HepG2 (cell line): ENCODE data around the gene LCAT. TPM values are rescaled to one million over a fixed set of nuclear protein-coding genes. Genes with fewer than 3 reads are reported as not detected.

Experiments
- CENPT ChIP-seq: sonication (generic); formaldehyde crosslinking; IDR thresholded peaks from 2 replicates; pipeline ENCODE4 v1.8.0; 2022; ENCODE audit warnings: low read depth, mild to moderate bottlenecking, moderate library complexity, missing genetic modification reagents
- DR1 ChIP-seq: sonication (generic); formaldehyde crosslinking; IDR thresholded peaks from 2 replicates; pipeline ENCODE4 v1.8.0; 2021; ENCODE audit warnings: mild to moderate bottlenecking, missing genetic modification reagents, inconsistent platforms
- HMGA1 ChIP-seq: sonication (generic); formaldehyde crosslinking; conservative IDR thresholded peaks from 2 replicates; pipeline ENCODE4 v1.4.0; 2020; ENCODE audit warnings: missing genetic modification reagents
- KDM2A ChIP-seq: sonication (generic); formaldehyde crosslinking; IDR thresholded peaks from 2 replicates; pipeline ENCODE4 v1.4.0; 2020; ENCODE audit warnings: low read depth, missing genetic modification reagents, borderline replicate concordance
- MIER2 ChIP-seq: IDR thresholded peaks from 2 replicates; pipeline ENCODE4 v1.6.1; 2016; ENCODE audit warnings: missing biosample characterization, missing genetic modification reagents
- MXD4 ChIP-seq: IDR thresholded peaks from 2 replicates; pipeline ENCODE4 v1.6.1; 2016; ENCODE audit warnings: mild to moderate bottlenecking, missing biosample characterization, missing genetic modification reagents
- RBAK ChIP-seq: sonication (generic); formaldehyde crosslinking; IDR thresholded peaks from 2 replicates; pipeline ENCODE4 v1.5.1; 2020; ENCODE audit warnings: mild to moderate bottlenecking, missing genetic modification reagents
- SETDB1 ChIP-seq: sonication (generic); formaldehyde crosslinking; IDR thresholded peaks from 2 replicates; pipeline ENCODE4 v1.5.1; 2020; ENCODE audit warnings: missing genetic modification reagents, mild to moderate bottlenecking, borderline replicate concordance
- SIN3A ChIP-seq: IDR thresholded peaks from 2 replicates; pipeline ENCODE4 v1.6.1; 2011; ENCODE audit warnings: low read depth, mild to moderate bottlenecking, control low read depth, low read length, borderline replicate concordance
- SNRNP70 ChIP-seq: fragments of 200-400 bp; formaldehyde crosslinking; IDR thresholded peaks from 2 replicates; pipeline ENCODE4 v1.6.1; 2017; ENCODE audit warnings: mild to moderate bottlenecking, low read depth, low read length, moderate library complexity
- STAT5B ChIP-seq: sonication (generic); formaldehyde crosslinking; IDR thresholded peaks from 2 replicates; pipeline ENCODE4 v1.4.0; 2020; ENCODE audit warnings: missing genetic modification reagents
- ZFP36L1 ChIP-seq: sonication (generic); formaldehyde crosslinking; IDR thresholded peaks from 2 replicates; pipeline ENCODE4 v1.8.0; 2022; ENCODE audit warnings: mild to moderate bottlenecking, missing genetic modification reagents, moderate library complexity
- ZNF17 ChIP-seq: sonication (generic); formaldehyde crosslinking; IDR thresholded peaks from 2 replicates; pipeline ENCODE4 v1.5.0; 2020; ENCODE audit warnings: mild to moderate bottlenecking, missing genetic modification reagents
- ZNF317 ChIP-seq: sonication (generic); formaldehyde crosslinking; IDR thresholded peaks from 2 replicates; pipeline ENCODE4 v1.5.0; 2020; ENCODE audit warnings: mild to moderate bottlenecking, missing genetic modification reagents
- ZNF446 ChIP-seq: sonication (generic); formaldehyde crosslinking; IDR thresholded peaks from 2 replicates; pipeline ENCODE4 v1.5.0; 2020; ENCODE audit warnings: mild to moderate bottlenecking, missing genetic modification reagents
- ZNF605 ChIP-seq: sonication (generic); formaldehyde crosslinking; IDR thresholded peaks from 2 replicates; pipeline ENCODE4 v1.8.0; 2022; ENCODE audit warnings: mild to moderate bottlenecking, missing genetic modification reagents
- ZNF724P ChIP-seq: sonication (generic); formaldehyde crosslinking; IDR thresholded peaks from 2 replicates; pipeline ENCODE4 v1.8.0; 2022; ENCODE audit warnings: missing genetic modification reagents, borderline replicate concordance
- ZNF768 ChIP-seq: sonication (generic); formaldehyde crosslinking; IDR thresholded peaks from 2 replicates; pipeline ENCODE4 v1.4.0; 2020; ENCODE audit warnings: missing genetic modification reagents
- polyA plus RNA-seq, 8 experiments: library from polyadenylated mRNA; depleted of rRNA in 3 of 8; stranded (reverse) in 7 of 8; unstranded in 1 of 8; fragments of >200 nt; fragmentation: Illumina TruSeq in 4 of 8; extraction: Trizol in 4 of 8; gene quantifications; 2 replicates each; pipeline versions ENCODE4 v1.2.1 to v1.2.3, GENCODE V29; 2011 to 2016; ENCODE audit warnings: low read depth in 4 of 8, missing spikeins in 1 of 8, mixed read lengths in 1 of 8; ENCODE audit not compliant: insufficient read depth in 1 of 8
- total RNA-seq, 5 experiments: library from RNA; depleted of rRNA; stranded (reverse); fragments of >200 nt; fragmentation: Illumina TruSeq; extraction: Trizol; gene quantifications; 2 replicates each; pipeline ENCODE4 v1.2.3, GENCODE V29; 2016; ENCODE audit warnings: low read depth in 1 of 5
- TF ChIP-seq, protein P1 (sequence below): sonication (generic); formaldehyde crosslinking; IDR thresholded peaks from 2 replicates; pipeline ENCODE4 v1.4.0; 2020; ENCODE audit warnings: missing genetic modification reagents, borderline replicate concordance
- TF ChIP-seq, protein P2 (sequence below): sonication (generic); formaldehyde crosslinking; IDR thresholded peaks from 2 replicates; pipeline ENCODE4 v1.4.0; 2020; ENCODE audit warnings: missing genetic modification reagents, borderline replicate concordance
- TF ChIP-seq, protein P3 (sequence below): sonication (generic); formaldehyde crosslinking; IDR thresholded peaks from 2 replicates; pipeline ENCODE4 v1.5.0; 2020; ENCODE audit warnings: mild to moderate bottlenecking, low read depth, missing genetic modification reagents, borderline replicate concordance

LCAT gene
- total and polyA plus RNA-seq, 2 of the 13 experiments (the other 11 are each of a cell fraction or from before 2014, with no cell fraction given), result 36.1 to 38.9 TPM

DNA sequence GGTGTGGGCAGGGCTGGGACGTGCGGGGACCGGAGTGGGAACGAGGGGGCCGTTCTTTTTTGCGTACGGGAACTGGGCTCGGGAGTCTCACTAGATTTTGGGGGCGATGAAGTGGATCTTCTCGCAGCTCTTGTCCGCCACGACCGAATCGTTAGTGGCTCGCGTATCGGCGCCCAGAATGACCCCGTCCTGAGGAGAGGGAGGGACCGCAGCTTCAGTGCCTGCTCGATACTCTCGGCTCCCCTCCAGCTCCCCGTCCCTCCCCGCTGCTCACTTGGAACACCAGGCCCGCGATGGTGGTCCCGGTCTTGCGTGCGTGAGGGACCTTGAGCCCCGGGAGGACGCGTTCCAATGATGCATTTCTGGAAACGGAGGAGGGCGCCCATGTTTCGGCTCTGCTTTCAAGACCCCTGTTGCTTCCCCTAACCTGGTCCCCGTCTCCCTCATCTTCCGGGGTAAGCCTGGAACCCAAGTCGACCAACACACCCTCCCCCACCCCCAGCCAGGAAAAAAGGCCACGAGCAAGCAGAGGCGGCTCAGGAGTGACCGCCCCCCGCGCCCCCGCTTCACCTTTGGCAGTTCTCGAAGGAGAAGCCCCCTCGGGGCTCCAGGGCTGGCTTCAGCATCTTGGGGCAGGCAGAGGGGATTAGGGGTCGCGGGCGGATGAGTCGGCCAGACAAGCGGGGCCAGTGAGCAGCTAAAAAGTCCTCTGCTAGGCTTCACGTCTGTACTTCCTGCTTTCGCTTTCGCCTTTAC, 7.6 kb downstream of the LCAT start, which contains the start of gene PSMB10 (continued):
- TF ChIP-seq, protein P1, sequence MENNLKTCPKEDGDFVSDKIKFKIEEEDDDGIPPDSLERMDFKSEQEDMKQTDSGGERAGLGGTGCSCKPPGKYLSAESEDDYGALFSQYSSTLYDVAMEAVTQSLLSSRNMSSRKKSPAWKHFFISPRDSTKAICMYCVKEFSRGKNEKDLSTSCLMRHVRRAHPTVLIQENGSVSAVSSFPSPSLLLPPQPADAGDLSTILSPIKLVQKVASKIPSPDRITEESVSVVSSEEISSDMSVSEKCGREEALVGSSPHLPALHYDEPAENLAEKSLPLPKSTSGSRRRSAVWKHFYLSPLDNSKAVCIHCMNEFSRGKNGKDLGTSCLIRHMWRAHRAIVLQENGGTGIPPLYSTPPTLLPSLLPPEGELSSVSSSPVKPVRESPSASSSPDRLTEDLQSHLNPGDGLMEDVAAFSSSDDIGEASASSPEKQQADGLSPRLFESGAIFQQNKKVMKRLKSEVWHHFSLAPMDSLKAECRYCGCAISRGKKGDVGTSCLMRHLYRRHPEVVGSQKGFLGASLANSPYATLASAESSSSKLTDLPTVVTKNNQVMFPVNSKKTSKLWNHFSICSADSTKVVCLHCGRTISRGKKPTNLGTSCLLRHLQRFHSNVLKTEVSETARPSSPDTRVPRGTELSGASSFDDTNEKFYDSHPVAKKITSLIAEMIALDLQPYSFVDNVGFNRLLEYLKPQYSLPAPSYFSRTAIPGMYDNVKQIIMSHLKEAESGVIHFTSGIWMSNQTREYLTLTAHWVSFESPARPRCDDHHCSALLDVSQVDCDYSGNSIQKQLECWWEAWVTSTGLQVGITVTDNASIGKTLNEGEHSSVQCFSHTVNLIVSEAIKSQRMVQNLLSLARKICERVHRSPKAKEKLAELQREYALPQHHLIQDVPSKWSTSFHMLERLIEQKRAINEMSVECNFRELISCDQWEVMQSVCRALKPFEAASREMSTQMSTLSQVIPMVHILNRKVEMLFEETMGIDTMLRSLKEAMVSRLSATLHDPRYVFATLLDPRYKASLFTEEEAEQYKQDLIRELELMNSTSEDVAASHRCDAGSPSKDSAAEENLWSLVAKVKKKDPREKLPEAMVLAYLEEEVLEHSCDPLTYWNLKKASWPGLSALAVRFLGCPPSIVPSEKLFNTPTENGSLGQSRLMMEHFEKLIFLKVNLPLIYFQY (CRISPR knock-in tag), result 0 out of 2 replicates have a peak, but pooled peaks have one; percentile 41
- TF ChIP-seq MIER2 (no peak), SNRNP70 (no peak), DR1 (CRISPR knock-in tag) (no peak), ZNF317 (CRISPR knock-in tag) (no peak), MXD4 (CRISPR knock-in tag) (no peak), SETDB1 (no peak), RBAK (CRISPR knock-in tag) (no peak), STAT5B (no peak), ZNF724P (no peak; the same call in 1 of the 2 replicates), KDM2A (CRISPR knock-in tag) (peak; percentile 27; the same call in 1 of the 2 replicates), ZNF446 (CRISPR knock-in tag) (no peak; the same call in 1 of the 2 replicates), CENPT (CRISPR knock-in tag) (0 out of 2 replicates have a peak, but pooled peaks have one; percentile 17), ZNF768 (no peak), ZNF17 (CRISPR knock-in tag) (0 out of 2 replicates have a peak, but pooled peaks have one; percentile 45), ZFP36L1 (CRISPR knock-in tag) (0 out of 2 replicates have a peak, but pooled peaks have one; percentile 34), SIN3A (peak; percentile 34; the same call in 1 of the 2 replicates), ZNF605 (no peak; the same call in 1 of the 2 replicates), HMGA1 (CRISPR knock-in tag) (no peak)
- TF ChIP-seq, protein P2, sequence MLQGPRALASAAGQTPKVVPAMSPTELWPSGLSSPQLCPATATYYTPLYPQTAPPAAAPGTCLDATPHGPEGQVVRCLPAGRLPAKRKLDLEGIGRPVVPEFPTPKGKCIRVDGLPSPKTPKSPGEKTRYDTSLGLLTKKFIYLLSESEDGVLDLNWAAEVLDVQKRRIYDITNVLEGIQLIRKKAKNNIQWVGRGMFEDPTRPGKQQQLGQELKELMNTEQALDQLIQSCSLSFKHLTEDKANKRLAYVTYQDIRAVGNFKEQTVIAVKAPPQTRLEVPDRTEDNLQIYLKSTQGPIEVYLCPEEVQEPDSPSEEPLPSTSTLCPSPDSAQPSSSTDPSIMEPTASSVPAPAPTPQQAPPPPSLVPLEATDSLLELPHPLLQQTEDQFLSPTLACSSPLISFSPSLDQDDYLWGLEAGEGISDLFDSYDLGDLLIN, result peak; percentile 10; the same call in 1 of the 2 replicates
- TF ChIP-seq, protein P3, sequence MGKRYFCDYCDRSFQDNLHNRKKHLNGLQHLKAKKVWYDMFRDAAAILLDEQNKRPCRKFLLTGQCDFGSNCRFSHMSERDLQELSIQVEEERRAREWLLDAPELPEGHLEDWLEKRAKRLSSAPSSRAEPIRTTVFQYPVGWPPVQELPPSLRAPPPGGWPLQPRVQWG (CRISPR knock-in tag), result no peak; the same call in 1 of the 2 replicates
